ENCODE data around the gene TMEM14A. TPM values are rescaled to one million over a fixed set of nuclear protein-coding genes. Genes with fewer than 3 reads are reported as not detected.
"Not testable (repeated sequence)": the region's sequence is repeated elsewhere in the genome, so short reads cannot be mapped to it uniquely, and the experiment has no call there.

The TMEM14A gene
- total RNA-seq, 1 experiment from 2014 or later: 141 TPM

DNA sequence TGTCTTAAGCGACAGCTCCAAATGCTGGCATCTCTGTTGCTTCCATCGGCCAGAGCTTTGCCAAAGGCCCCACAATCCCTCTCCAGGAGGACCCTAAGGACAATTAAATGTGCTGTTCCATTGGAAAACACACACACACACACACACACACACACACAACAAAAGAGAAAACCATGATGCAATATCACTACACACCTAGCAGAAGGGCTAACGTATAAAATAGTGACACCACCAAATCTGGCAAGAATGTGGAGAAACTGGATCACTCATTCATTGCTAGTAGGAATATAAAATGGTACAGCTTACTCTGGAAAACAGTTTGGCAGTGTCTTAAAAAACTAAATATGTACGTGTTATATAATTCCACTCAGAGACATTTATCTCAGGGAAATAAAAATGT is 13.0 kb upstream of the TMEM14A start:
- DNase-seq (ENCODE audit: low spot score): no peak

GRCh38 chr6:52661551-52661950 is 9.4 kb upstream of the TMEM14A start:
- DNase-seq (ENCODE audit: low spot score): no peak

GRCh38 chr6:52662031-52662430 is 8.9 kb upstream of the TMEM14A start:
- no peak for DNase-seq (ENCODE audit: low spot score)

GRCh38 chr6:52663120-52663935 is 7.6 kb upstream of the TMEM14A start:
- peak; percentile 77 for DNase-seq (ENCODE audit: low spot score)

GRCh38 chr6:52663936-52664185 is 7.1 kb upstream of the TMEM14A start:
- DNase-seq (ENCODE audit: low spot score): no peak

- DNase-seq (ENCODE audit: low spot score): peak; percentile 97
Observed at GRCh38 chr6:52664186-52664990, 6.5 kb upstream of the TMEM14A start.

DNA sequence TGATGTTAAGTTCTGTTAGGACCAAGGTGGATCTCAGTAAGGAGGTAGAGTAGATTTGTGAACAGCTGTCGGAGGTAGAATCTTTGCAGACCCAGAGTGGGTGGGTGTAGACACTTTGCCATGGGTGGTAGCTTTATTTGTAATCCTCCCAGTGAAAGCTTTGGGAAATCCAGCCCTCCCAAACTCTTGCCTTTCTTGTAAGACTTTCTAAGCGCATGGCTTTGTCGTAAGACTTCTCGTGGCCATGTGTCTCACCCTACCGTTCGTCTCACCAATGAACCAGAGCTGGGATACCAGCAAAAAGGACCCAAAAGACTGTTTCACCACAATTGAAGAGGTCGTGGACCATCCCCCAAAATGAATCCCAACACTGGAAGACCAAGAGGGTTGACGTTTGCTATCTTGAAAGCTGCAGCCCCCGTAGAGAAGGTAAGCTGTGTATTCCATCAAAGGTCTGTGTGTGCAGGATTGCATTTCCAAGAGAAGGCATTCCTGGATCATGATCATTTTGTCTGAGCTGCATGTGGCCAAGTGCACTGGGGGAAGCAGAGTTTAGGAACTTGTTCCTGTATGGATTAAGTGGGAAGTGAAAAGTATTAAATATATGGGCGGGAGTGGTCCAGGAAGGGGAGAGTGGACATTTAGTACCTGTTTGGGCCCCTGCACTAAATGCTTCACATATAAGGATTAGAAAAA is 5.8 kb upstream of the TMEM14A start:
- DNase-seq (ENCODE audit: low spot score): no peak

GRCh38 chr6:52666071-52666470 is 4.8 kb upstream of the TMEM14A start:
- DNase-seq (ENCODE audit: low spot score): no peak

DNA sequence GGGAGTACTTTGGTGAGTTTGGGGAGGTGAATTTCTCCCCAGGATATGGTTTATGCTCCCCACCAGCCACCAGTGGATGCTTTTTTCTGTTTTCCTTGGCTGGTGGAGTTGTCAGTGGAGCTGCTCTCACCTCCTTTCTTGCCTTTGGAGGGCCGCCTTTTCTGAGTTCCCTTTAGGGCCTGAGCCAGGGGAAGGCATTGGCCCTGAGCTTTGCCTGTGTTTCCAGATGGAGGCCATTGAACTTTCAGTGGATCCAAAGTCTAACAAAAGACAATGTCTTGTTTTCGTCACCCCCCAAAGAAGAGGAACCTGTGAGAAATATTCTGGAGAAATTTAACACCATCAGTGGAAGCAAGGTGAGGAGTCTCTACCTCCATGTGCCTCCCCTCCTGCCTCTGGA is 4.4 kb upstream of the TMEM14A start:
- no peak for DNase-seq (ENCODE audit: low spot score)

DNA sequence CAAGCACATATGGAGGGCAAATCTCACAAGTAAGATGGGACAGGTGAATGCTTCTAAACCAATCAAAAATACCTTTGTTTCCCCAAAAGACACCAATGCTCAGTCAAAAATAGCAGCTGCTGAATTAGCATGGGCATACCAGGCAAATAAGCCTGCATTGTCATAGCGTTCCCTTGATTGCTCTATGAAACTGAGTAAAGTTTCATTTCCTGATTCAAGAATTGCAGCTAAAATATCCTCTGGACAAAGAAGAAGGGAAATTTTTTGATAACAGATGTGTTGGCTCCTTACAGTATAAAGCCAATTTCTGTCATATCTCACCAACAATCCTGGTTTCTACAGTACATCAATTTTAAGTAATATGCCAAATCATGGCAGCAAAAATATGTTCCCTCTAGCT is 3.3 kb upstream of the TMEM14A start:
- no peak for DNase-seq (ENCODE audit: low spot score)

DNA sequence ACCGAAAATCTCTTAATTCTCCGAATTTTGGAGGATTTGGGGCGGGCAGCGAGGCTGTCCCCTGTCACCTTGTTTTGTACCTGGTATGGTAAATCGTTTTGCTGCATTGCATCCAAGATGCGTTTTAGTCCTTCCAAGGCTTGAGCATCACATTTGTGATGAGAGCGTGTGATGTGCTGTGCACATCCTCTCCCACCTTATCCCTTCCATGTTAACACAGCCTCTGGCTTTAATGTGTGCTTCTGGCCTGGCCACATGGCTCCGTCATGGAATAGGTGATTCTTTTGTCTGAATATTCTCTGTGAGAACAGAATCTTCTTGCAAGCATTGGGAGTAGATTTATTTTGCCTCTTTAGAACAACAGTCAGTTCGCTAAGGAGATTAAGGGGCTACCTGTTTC is 763 bp downstream of the TMEM14A start:
- no peak for DNase-seq (ENCODE audit: low spot score)

DNA sequence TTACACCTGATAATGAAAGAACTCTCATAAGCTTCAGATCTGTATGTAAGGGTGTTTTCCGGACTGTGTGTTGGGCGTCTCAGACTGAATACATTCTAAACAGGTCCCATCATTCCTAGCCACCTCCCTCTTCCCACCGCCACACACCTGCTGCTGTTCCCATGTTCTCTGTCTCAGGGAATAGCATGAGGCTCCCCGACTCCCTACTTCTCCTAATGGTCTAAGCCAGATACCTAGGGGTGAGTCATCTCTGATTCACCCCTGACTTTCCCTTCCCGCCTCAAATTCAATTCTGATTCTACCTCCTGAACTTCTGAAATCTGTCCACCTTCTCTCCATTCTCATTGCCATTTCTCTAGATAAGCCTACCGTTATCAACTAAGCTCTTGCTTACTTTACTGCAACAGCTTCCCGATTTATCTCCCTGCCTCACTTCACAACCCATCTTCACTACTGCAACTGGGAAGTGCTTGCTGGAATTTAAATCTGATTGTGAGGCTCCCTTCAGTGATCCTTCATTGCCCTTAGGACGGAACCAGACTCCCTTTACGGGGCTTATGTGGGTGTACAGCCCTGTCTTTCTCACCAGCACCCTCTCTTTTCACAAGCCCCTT is 1.6 kb downstream of the TMEM14A start:
- DNase-seq (ENCODE audit: low spot score): no peak

- DNase-seq (ENCODE audit: low spot score): no peak
Observed at GRCh38 chr6:52674666-52675065, 3.8 kb downstream of the TMEM14A start.

DNA sequence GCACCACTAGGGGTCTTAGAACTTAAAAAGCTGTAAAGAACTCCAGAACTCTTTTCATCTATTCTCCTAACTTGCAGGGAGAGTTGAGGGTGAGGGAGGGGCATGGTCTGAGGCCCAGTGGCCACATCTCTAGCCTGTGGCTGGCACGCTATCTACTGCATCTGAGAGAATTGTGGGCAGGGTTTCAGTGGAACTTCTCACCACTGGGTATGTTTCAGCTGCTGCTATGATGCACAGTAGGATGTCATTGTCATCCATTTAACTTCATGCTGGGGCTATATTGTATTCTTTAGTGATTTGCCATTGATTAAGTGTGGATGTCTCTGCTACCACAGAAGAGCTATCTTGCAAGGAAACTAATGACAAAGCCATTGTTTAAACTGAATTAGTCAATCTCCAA is 4.5 kb downstream of the TMEM14A start:
- no peak for DNase-seq (ENCODE audit: low spot score)

GRCh38 chr6:52676631-52677030 is 5.7 kb downstream of the TMEM14A start:
- DNase-seq (ENCODE audit: low spot score): not testable (repeated sequence)

DNA sequence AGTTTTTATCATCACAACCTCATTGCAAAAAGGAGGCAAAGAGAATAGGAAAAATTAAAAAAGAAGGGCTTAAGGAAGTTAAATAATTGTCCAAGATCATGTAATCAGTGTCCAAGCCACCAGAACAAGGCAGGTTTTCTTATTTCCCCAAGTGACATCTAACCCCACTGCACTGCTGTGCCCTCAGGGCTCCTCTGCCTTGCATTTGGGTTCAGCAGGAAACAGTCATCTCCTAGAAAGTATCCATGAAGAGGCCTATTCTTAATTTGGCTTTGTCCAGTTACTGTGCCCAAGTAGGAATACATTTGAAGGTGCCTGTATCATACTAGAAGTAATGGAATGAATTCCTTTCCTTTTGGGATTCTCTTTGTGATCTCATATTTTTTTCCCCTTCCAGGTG is 10.5 kb downstream of the TMEM14A start:
- DNase-seq (ENCODE audit: low spot score): no peak

DNA sequence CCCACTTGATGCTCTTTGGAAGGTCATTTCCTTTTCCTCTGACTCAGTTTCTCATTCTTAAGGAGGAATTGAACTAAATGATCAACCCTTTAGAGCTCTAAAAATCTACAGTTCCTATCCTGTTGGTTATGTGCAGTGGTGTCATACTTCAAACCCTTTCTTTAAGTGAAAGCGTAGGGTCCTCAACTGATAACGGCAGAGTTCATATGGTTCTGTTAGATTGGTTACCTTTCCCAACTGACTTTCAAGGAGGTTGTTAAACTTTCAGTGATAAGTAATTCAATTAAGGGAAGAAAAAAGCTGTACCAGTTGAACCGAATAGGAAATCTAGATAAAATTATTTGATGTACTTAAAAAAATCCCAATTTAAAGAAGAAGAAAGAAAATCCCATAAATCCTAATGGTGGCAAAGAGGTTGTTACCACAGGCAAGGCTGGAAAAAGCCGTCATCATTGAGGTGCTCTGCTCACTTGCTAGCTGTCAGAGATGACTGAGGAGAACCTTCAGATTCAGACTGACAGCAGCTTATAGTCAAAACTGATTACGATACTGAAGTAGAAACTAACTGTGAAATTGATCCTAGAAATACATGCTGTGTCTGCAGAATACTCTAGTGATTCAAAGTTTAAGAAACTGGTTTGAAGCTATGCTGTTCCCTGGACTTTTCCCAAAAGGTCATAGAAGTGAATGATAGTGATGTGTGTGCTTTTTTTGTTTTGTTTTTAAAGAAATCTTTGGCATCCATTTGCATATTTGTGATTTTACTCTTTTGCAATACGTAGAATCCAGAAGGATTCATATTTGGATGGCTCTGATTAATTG is 16.2 kb downstream of the TMEM14A start:
- no peak for DNase-seq (ENCODE audit: low spot score)

DNA sequence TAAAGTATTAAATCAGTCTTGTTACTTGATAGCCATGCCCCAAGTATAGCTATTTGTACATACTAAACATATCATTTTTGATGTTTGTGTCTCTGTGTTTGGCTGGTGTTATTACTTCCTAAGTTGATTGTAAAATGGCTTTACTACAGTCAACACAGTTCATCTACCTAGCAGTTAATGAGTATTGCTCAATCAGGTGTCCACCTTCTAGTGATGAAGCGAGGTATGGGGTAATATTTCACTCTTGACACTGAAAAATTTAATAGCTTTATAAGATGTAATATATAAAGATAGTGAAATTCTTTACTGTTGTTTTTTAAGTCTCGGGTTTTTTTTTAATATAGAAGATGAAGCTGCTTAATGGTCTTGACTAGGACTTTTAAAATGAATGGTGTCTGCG is 18.9 kb downstream of the TMEM14A start:
- DNase-seq (ENCODE audit: low spot score): no peak

GRCh38 chr6:52691718-52692117 is 20.8 kb downstream of the TMEM14A start:
- DNase-seq (ENCODE audit: low spot score): no peak

DNA sequence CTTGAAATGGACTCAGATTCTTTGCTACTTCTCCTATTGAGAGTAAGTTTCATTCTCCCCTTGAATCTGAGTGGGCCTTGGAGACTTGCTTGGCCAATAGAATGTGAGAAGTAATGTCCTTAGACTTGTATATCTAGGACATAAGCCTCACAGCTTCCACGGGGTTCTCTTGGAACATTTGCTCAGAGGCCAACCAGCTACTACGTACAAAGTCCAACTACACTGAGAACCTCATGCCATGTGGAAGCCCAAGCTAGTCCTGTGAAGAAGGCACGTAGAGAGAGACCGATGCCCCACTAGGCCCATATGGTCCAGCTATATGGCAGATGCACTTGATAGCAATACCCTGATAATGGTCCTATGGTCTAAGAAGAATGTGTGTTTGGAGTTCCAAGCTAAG is 22.9 kb downstream of the TMEM14A start:
- DNase-seq (ENCODE audit: low spot score): no peak

- DNase-seq (ENCODE audit: low spot score): no peak
Observed at GRCh38 chr6:52694404-52694803, 23.5 kb downstream of the TMEM14A start.

DNA sequence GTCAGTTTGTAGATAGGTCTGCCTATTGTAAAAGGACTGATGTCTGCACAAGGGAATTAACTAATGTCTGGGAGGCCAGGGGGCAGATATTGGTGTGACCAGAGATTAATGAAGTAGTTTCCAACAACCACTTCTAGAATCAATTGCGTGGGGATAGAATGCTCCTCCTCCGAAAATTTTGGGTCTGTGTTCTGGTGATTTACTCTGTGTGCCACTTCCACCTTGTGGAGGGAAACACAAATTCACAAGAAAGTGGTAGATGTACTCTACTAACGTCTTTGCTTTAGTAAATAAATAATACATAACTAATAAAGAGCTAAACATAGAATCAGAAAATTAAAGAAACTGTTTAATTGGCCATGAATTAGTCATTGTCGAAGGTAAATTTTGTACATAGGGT is 25.5 kb downstream of the TMEM14A start:
- no peak for DNase-seq (ENCODE audit: low spot score)
